Measurements from ENCODE around the gene ZNF580. TPM values are rescaled to one million over a fixed set of nuclear protein-coding genes. Genes with fewer than 3 reads are reported as not detected.

Gene ZNF580
- total and polyA plus RNA-seq, 10 of the 15 experiments (the other 5 are each of a cell fraction or from before 2014, with no cell fraction given): 2.3 to 31.8 (median 10.0) TPM

DNA sequence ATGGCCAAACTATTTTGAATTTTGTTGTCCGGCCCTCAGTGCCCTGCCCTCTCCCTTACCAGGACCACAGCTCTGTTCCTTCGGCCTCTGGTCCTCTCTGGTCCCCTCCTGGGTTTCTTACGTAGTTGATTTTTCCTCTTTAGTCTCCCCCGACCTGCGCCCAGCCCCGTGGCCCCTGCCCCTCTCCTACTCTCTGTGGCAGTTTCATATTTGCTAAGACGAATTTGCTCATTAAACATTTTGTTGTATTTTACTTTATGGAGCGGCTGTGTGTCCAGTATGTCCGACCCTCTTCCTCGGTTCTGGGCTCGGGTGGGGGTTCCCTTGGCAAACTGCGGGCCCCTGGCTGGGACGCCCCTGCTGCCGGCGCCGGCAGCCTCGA is 33.6 kb downstream of the ZNF580 start:
- CTCF ChIA-PET: no interaction called here
- no peak overlapping the region for H3K27ac ChIP-seq (ENCODE audit: control insufficient read depth, insufficient read depth)
- POLR2A ChIA-PET: interaction anchor here (1.4 kb wide), 1 partner anchor 17 kb away, joined by 5 read pairs; no protein-coding TSS in a partner anchor
- no TSS peak for BruUV-seq (replicated peaks)
- no peak for ATAC-seq
- SMC1A ChIA-PET (ENCODE audit: uncharacterized antibody, unreplicated experiment): no interaction called here
- WGBS (ENCODE audit: insufficient coverage, insufficient replicate concordance, low lambda C conversion rate, missing lambda C conversion rate): 15% methylated on average over 17 of the region's 17 CpGs
- peaks cover 48% of the 10 kb centered on the region for H3K79me2 ChIP-seq (ENCODE audit: control insufficient read depth, insufficient read depth, low read length)
- intact Hi-C loops (cut with micrococcal nuclease; ENCODE audit: unreplicated experiment) (no loop called here), in situ Hi-C loops (cut with MboI) (loop anchor here (25.0 kb wide), 1 partner anchor 1537 kb away; the partner anchor contains the start of gene CNOT3)
- H3K9ac ChIP-seq (ENCODE audit: control insufficient read depth, insufficient read depth, low read length): peak overlapping the region; percentile 97
- no peak for DNase-seq (ENCODE audit: low read depth, low spot score)
- TF ChIP-seq PML (IDR thresholded peaks at IDR 0.05; ENCODE audit: low read length): no peak
- TF ChIP-seq, protein P1, sequence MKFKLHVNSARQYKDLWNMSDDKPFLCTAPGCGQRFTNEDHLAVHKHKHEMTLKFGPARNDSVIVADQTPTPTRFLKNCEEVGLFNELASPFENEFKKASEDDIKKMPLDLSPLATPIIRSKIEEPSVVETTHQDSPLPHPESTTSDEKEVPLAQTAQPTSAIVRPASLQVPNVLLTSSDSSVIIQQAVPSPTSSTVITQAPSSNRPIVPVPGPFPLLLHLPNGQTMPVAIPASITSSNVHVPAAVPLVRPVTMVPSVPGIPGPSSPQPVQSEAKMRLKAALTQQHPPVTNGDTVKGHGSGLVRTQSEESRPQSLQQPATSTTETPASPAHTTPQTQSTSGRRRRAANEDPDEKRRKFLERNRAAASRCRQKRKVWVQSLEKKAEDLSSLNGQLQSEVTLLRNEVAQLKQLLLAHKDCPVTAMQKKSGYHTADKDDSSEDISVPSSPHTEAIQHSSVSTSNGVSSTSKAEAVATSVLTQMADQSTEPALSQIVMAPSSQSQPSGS (IDR thresholded peaks at IDR 0.05; ENCODE audit: low read length): 0 out of 2 replicates have a peak, but pooled peaks have one; percentile 28
- H3K4me2 ChIP-seq (ENCODE audit: control insufficient read depth, insufficient read depth): no peak overlapping the region; the same call in 1 of the 2 replicates
- H2AFZ ChIP-seq (ENCODE audit: control insufficient read depth, low read depth, low read length): no peak overlapping the region
- H3K36me3 ChIP-seq (ENCODE audit: control insufficient read depth in 2 of 2, insufficient read depth in 2 of 2, low read length in 1 of 2): peaks cover 13 to 26% of the 10 kb centered on the region in 2 experiments
- H3K4me1 ChIP-seq (ENCODE audit: control insufficient read depth, insufficient read depth, low read length): peaks cover 22% of the 10 kb centered on the region
- H3K9me3 ChIP-seq (replicated peaks; ENCODE audit: control insufficient read depth, insufficient read depth, low read length): no peaks in the 10 kb centered on the region
- RAD21 ChIA-PET (ENCODE audit: unreplicated experiment): no interaction called here
- peaks cover 10% of the 10 kb centered on the region for H4K20me1 ChIP-seq (ENCODE audit: control insufficient read depth, insufficient read depth)
- no peak for FAIRE-seq
- no peaks in the 10 kb centered on the region for H3K27me3 ChIP-seq (replicated peaks in 1 of 2; ENCODE audit: control insufficient read depth in 2 of 2, insufficient read depth in 2 of 2, low read length in 1 of 2)
- H3K4me3 ChIP-seq: peak overlapping the region; percentile 92

DNA sequence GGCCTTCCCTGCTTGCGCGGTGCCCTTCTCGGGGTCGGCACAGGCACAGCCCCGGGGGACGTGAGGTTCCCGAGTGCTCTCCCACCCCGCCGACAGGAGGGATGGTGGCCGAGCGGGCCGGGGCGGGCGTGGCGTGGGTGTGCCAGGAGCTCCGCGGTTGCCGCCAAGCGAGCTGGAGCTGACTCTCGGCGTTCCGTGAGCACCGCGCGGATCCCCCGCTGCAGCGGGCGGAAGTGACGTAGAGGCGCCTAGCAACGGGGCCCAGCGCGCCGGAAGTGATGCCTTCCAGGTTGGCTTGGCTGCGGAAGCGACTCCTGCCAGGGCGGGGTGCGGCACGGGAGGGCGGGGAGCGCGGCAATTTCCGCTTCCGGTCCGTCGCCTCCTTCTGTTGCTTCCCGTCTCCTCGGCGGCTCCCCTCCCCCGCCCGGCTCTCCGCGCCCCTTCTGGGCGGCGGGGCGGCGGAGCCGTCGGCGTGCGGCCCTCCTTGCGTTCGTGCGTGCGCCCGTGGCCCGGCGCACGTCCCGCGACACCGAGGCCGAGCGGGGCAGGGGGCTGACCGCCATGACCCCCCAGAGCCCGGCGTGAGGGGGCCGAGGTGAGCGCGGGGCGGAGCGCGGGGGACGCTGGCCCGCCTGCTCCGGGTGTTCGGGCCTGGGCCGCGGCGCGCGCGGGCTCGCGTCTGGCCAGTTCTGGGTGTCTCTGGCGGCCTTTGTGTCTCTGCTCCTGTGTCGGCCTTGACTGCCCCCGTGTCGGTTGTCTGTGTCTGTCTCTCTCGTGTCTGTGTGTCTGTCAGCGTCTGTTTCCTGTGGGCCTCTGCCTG is 34.2 kb downstream of the ZNF580 start, which contains the start of gene EPN1:
Gene EPN1 (plus strand): TSS at position 386 of the 820 bp plus-strand sequence. CDS start 3,402 bp downstream, outside the sequence.
- intact Hi-C loops (cut with micrococcal nuclease; ENCODE audit: unreplicated experiment): loop anchor here (5.0 kb wide), 2 partner anchors 33 to 657 kb away; partner anchors contain the start of genes ZNF580 and ZNF581
- ATAC-seq (peak; percentile 64), DNase-seq (ENCODE audit: low read depth, low spot score) (peak; percentile 74), FAIRE-seq (peak; percentile 79)
- BruUV-seq (replicated peaks): no TSS peak
- RAD21 ChIA-PET (ENCODE audit: unreplicated experiment): interaction anchor here (1.8 kb wide), 1 partner anchor 20 kb away, joined by 9 read pairs; the partner anchor contains the start of gene U2AF2
- Histone ChIP-seq H2AFZ (ENCODE audit: control insufficient read depth, low read depth, low read length) (peak within 1 kb of the TSS; percentile 19; the same call in 1 of the 2 replicates), H3K79me2 (ENCODE audit: control insufficient read depth, insufficient read depth, low read length) (peaks cover 51% of the 10 kb centered on the region), H3K4me2 (ENCODE audit: control insufficient read depth, insufficient read depth) (peak within 1 kb of the TSS; percentile 100), H3K27me3 (replicated peaks in 1 of 2; ENCODE audit: control insufficient read depth in 2 of 2, insufficient read depth in 2 of 2, low read length in 1 of 2) (no peaks in the 10 kb centered on the region), H3K27ac (ENCODE audit: control insufficient read depth, insufficient read depth) (peak within 1 kb of the TSS; percentile 94), H3K9me3 (replicated peaks; ENCODE audit: control insufficient read depth, insufficient read depth, low read length) (no peaks in the 10 kb centered on the region), H3K36me3 (ENCODE audit: control insufficient read depth in 2 of 2, insufficient read depth in 2 of 2, low read length in 1 of 2) (peaks cover 15 to 23% of the 10 kb centered on the region in 2 experiments), H3K4me1 (ENCODE audit: control insufficient read depth, insufficient read depth, low read length) (peaks cover 23% of the 10 kb centered on the region), H4K20me1 (ENCODE audit: control insufficient read depth, insufficient read depth) (peaks cover 10% of the 10 kb centered on the region), H3K9ac (ENCODE audit: control insufficient read depth, insufficient read depth, low read length) (peak within 1 kb of the TSS; percentile 97), H3K4me3 (peak within 1 kb of the TSS; percentile 92)
- POLR2A ChIA-PET: interaction anchor here (1.4 kb wide), 1 partner anchor 18 kb away, joined by 5 read pairs; no protein-coding TSS in a partner anchor
- under 1% methylated on average over 80 of the region's 101 CpGs for WGBS (ENCODE audit: insufficient coverage, insufficient replicate concordance, low lambda C conversion rate, missing lambda C conversion rate)
- in situ Hi-C loops (cut with MboI): loop anchor here (5.0 to 25.0 kb wide), 2 partner anchors 132 to 1538 kb away; partner anchors contain the start of gene CNOT3
- SMC1A ChIA-PET (ENCODE audit: uncharacterized antibody, unreplicated experiment): no interaction called here
- CTCF ChIA-PET: interaction anchor here (1.8 kb wide), 1 partner anchor 28 kb away, joined by 7 read pairs; the partner anchor contains the start of gene CCDC106
- TF ChIP-seq NFYA (IDR thresholded peaks at IDR 0.05; ENCODE audit: borderline replicate concordance, low read depth, low read length): no peak
- TF ChIP-seq, protein P2, sequence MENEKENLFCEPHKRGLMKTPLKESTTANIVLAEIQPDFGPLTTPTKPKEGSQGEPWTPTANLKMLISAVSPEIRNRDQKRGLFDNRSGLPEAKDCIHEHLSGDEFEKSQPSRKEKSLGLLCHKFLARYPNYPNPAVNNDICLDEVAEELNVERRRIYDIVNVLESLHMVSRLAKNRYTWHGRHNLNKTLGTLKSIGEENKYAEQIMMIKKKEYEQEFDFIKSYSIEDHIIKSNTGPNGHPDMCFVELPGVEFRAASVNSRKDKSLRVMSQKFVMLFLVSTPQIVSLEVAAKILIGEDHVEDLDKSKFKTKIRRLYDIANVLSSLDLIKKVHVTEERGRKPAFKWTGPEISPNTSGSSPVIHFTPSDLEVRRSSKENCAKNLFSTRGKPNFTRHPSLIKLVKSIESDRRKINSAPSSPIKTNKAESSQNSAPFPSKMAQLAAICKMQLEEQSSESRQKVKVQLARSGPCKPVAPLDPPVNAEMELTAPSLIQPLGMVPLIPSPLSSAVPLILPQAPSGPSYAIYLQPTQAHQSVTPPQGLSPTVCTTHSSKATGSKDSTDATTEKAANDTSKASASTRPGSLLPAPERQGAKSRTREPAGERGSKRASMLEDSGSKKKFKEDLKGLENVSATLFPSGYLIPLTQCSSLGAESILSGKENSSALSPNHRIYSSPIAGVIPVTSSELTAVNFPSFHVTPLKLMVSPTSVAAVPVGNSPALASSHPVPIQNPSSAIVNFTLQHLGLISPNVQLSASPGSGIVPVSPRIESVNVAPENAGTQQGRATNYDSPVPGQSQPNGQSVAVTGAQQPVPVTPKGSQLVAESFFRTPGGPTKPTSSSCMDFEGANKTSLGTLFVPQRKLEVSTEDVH (IDR thresholded peaks at IDR 0.05; ENCODE audit: low read depth, partially characterized antibody): no peak
- no peak for TF ChIP-seq CBX5 (IDR thresholded peaks at IDR 0.05; ENCODE audit: low read depth)
- no peak for TF ChIP-seq ZNF622 (IDR thresholded peaks at IDR 0.05)
- TF ChIP-seq RFX5 (IDR thresholded peaks at IDR 0.05; ENCODE audit: low read depth, low read length): no peak
- TF ChIP-seq NFXL1 (IDR thresholded peaks at IDR 0.05; ENCODE audit: borderline replicate concordance): 0 out of 2 replicates have a peak, but pooled peaks have one; percentile 61
